Measurements from ENCODE around the gene LMBR1. TPM values are rescaled to one million over a fixed set of nuclear protein-coding genes. Genes with fewer than 3 reads are reported as not detected.

LMBR1 gene
- total and polyA plus RNA-seq, 2 donors (not counting 3 experiments of a cell fraction or from before 2014, with no cell fraction given), result 14.0 to 72.9 TPM

- BruUV-seq (replicated peaks), result no TSS peak
- Histone ChIP-seq H3K27ac (ENCODE audit: insufficient read depth, low read depth, low read length) (no peak overlapping the region), H3K4me1 (ENCODE audit: control insufficient read depth, extremely low read depth, insufficient read depth, low read length) (no peaks in the 10 kb centered on the region), H2AFZ (ENCODE audit: low read depth, low read length) (no peak overlapping the region), H3K4me2 (ENCODE audit: insufficient read depth, low read length) (no peak overlapping the region), H3K4me3 (replicated peaks in 1 of 3; ENCODE audit: insufficient read depth in 1 of 3, low read depth in 1 of 3, low read length in 3 of 3) (no peak overlapping the region), H3K36me3 (ENCODE audit: control insufficient read depth in 2 of 2, extremely low read depth in 1 of 2, insufficient read depth in 2 of 2, low read length in 2 of 2) (no peaks in the 10 kb centered on the region), H3K79me2 (ENCODE audit: control insufficient read depth, insufficient read depth, low read length) (no peaks in the 10 kb centered on the region), H3K9ac (replicated peaks; ENCODE audit: extremely low read depth, insufficient read depth, low read length) (no peak overlapping the region), H3K9me1 (replicated peaks; ENCODE audit: control insufficient read depth, extremely low read depth, insufficient read depth, low read length) (no peaks in the 10 kb centered on the region), H3K9me3 (replicated peaks; ENCODE audit: control insufficient read depth, insufficient read depth, low read length) (no peaks in the 10 kb centered on the region), H3K27me3 (ENCODE audit: control insufficient read depth in 2 of 2, insufficient read depth in 2 of 2, low read length in 2 of 2) (no peaks in the 10 kb centered on the region), H4K20me1 (replicated peaks; ENCODE audit: control insufficient read depth, extremely low read depth, insufficient read depth, low read length) (no peaks in the 10 kb centered on the region)
- ChIA-PET CTCF (no interaction called here), POLR2A (no interaction called here)
- intact Hi-C loops (cut with micrococcal nuclease), result no loop called here
- DNase-seq (ENCODE audit: low read depth, low spot score) (no peak), FAIRE-seq (no peak)
- dilution Hi-C loops (cut with MboI; ENCODE audit: extremely low pct_ligation_motif_present, low sequenced_read_pairs), result no loop called here
- TF ChIP-seq POLR2AphosphoS5 (IDR thresholded peaks at IDR 0.05; ENCODE audit: insufficient read depth, low read depth, low read length) (no peak), JUN (IDR thresholded peaks at IDR 0.05; ENCODE audit: borderline replicate concordance, insufficient read depth, insufficient read length, low read depth) (no peak), FOS (IDR thresholded peaks at IDR 0.05; ENCODE audit: borderline replicate concordance, insufficient read depth, low read length) (no peak), GATA2 (IDR thresholded peaks at IDR 0.05; ENCODE audit: insufficient read depth, insufficient read length, low read depth, low read length) (no peak), MYC (IDR thresholded peaks at IDR 0.05; ENCODE audit: low read depth, low read length) (no peak), EZH2 (IDR thresholded peaks at IDR 0.05; ENCODE audit: borderline replicate concordance, low read depth, low read length, severe bottlenecking) (no peak), POLR2A (IDR thresholded peaks at IDR 0.05; ENCODE audit: low read depth, low read length) (no peak)
- TF ChIP-seq, protein P1, sequence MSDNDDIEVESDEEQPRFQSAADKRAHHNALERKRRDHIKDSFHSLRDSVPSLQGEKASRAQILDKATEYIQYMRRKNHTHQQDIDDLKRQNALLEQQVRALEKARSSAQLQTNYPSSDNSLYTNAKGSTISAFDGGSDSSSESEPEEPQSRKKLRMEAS (IDR thresholded peaks at IDR 0.05; ENCODE audit: insufficient read depth, insufficient read length), result no peak
- TF ChIP-seq, protein P2, sequence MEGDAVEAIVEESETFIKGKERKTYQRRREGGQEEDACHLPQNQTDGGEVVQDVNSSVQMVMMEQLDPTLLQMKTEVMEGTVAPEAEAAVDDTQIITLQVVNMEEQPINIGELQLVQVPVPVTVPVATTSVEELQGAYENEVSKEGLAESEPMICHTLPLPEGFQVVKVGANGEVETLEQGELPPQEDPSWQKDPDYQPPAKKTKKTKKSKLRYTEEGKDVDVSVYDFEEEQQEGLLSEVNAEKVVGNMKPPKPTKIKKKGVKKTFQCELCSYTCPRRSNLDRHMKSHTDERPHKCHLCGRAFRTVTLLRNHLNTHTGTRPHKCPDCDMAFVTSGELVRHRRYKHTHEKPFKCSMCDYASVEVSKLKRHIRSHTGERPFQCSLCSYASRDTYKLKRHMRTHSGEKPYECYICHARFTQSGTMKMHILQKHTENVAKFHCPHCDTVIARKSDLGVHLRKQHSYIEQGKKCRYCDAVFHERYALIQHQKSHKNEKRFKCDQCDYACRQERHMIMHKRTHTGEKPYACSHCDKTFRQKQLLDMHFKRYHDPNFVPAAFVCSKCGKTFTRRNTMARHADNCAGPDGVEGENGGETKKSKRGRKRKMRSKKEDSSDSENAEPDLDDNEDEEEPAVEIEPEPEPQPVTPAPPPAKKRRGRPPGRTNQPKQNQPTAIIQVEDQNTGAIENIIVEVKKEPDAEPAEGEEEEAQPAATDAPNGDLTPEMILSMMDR (IDR thresholded peaks at IDR 0.05; ENCODE audit: extremely low read depth in 1 of 2, insufficient read depth in 1 of 2, low read depth in 1 of 2, low read length in 2 of 2), result no peak
These were observed 237.0 kb downstream of the LMBR1 start for GRCh38 chr7:156655983-156656382.

All from endothelial cell of umbilical vein (primary cell).